ENCODE results near the gene DTL.
"Not testable (repeated sequence)": the region's sequence is repeated elsewhere in the genome, so short reads cannot be mapped to it uniquely, and the experiment has no call there.

DTL gene, protein sequence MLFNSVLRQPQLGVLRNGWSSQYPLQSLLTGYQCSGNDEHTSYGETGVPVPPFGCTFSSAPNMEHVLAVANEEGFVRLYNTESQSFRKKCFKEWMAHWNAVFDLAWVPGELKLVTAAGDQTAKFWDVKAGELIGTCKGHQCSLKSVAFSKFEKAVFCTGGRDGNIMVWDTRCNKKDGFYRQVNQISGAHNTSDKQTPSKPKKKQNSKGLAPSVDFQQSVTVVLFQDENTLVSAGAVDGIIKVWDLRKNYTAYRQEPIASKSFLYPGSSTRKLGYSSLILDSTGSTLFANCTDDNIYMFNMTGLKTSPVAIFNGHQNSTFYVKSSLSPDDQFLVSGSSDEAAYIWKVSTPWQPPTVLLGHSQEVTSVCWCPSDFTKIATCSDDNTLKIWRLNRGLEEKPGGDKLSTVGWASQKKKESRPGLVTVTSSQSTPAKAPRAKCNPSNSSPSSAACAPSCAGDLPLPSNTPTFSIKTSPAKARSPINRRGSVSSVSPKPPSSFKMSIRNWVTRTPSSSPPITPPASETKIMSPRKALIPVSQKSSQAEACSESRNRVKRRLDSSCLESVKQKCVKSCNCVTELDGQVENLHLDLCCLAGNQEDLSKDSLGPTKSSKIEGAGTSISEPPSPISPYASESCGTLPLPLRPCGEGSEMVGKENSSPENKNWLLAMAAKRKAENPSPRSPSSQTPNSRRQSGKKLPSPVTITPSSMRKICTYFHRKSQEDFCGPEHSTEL

DNA sequence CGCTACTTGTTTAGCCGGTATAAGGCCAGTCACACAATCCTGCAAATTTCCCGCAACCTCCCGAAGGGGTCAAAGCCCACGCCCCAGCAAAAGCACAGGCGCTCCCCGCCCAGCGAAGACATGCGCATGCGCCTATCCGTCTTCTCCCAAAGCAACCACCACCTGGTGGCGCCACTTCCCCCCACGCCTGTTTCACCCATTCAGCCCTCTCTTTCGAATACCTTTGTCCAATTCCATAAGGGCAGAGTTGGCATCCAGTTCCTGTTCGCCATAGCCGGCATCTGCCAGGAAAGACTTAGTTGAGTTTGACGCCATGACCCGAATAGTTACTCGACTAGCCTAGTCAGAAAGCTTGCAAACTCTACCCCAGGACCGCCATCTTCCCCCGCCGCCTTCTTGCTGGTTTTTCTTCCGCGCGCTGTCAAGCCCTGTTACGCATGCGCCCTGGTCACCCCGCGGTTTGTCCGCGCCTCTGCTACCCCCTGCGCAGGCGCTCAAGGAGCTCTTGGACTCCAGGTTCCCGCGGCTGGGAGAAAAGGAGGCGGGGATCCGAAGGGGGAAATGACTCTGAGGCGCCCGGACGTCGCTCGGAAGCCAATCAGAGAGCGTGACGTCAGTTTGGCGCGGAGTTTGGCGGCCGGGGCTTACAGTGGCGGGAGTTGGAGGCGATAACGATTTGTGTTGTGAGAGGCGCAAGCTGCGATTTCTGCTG, at the start of gene DTL, which contains the start of gene INTS7:
DTL (plus strand) TSS at position 626 of the 712 bp plus-strand sequence. CDS start 143 bp downstream, outside the sequence.
INTS7 (minus strand) TSS at position 435 of the 712 bp plus-strand sequence; CDS start at position 315, 120 bp downstream.
- peak; percentile 96 for FAIRE-seq

- no peak for FAIRE-seq
These were observed 48.8 kb upstream of the DTL start for GRCh38 chr1:211986628-211987254.

DNA sequence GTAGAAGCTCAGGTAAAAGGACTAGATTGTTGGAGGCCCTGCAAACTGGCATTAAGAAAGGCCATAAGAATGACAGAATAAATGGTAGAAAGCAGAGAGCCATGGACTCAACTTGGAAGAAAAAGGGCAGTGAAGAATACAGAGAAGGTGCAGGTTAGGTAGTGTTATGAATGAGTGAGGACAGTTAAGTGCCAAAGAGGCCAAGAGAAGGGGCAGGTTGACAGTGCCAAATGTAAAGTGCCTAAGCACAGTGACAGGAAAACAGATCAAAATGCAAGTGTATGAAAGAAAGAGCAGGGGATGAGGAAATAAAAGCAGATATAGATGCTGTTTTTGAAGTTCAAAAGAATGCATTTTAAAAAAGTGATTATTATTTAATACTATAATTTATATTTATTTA, 43.9 kb upstream of the DTL start:
- FAIRE-seq, result no peak

GRCh38 chr1:211997426-211997825, 38.1 kb upstream of the DTL start:
- not testable (repeated sequence) for FAIRE-seq

GRCh38 chr1:212002536-212002935, 33.0 kb upstream of the DTL start:
- no peak for FAIRE-seq

- FAIRE-seq, result no peak
These were observed 30.5 kb upstream of the DTL start for GRCh38 chr1:212004895-212005608.

DNA sequence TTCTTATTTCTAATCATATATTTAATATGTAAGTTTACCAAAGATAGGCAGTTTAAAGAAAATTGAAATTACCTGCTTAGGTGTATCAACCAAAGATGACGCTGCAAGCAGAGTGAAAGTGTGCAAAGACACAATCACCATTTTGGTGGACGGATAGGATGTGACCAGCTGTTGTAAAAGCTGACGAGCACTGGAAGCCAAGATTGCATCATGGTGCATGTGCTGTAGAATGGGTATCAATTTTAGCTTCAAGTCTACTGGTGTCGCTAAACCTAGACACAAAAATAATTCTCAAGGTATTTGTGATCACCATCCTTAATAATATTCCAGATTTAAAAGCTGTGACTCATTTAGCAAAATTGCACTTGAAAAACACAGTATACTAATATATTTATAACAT, 28.4 kb upstream of the DTL start:
- FAIRE-seq, result no peak

- no peak for FAIRE-seq
These were observed 27.7 kb upstream of the DTL start for GRCh38 chr1:212007886-212008285.

- no peak for FAIRE-seq
These were observed 26.0 kb upstream of the DTL start for GRCh38 chr1:212009561-212009960.

GRCh38 chr1:212010004-212010403, 25.5 kb upstream of the DTL start:
- FAIRE-seq, result no peak

- FAIRE-seq, result peak; percentile 43
These were observed 23.4 kb upstream of the DTL start for GRCh38 chr1:212012034-212012740.

DNA sequence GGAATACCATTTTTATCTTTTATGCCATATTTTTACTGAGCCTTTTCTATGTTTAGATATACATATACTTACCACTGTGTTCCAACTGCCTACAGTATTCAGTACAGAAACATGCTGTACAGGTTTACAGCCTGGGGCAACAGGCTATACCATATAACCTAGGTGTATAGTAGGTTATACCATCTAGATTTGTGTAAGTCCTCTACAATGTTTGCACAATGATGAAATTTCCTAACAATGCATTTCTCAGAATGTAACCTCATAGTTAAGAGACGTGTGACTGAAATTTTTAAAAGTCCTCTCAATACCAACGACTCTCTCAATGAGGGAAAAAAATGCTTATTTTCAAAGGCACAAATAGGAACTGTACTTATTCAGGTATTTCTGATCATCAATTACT, 21.9 kb upstream of the DTL start:
- no peak for FAIRE-seq

DNA sequence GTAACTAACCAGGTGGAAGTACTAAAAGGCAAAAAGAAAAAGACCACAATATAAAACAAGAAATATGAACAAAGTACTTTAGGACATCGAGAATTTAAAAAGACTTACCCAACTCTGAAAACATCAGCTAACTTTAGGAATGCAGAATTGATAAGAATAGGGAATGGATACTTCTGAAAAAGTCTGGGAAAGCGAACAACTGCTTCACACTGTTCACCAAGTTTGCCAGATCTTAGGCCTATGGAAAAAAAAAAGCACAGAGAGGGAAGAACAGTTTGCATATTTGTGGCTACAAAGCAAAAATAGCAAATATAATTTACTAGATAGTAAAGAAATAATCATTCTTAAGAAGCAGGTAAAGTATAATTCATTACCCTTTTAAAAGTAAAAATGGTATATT, 14.6 kb upstream of the DTL start:
- no peak for FAIRE-seq

DNA sequence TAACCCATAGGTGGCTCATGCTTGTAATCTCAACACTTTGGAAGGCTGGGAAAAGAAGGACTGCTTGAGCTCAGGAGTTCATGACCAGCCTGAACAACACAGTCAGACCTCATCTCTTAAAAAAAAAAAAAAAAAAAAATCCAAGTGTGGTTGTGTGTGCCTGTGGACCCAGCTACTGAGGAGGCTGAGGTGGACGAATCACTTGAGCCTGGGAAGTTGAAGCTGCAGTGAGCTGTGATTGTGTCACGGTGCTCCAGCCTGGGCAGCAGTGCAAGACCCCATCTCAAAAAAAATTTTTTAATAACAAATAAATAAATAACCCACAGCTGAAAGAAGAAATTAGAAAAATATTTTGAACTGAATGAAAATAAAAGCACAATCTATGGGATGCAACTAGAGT, 14.0 kb upstream of the DTL start:
- FAIRE-seq, result no peak

DNA sequence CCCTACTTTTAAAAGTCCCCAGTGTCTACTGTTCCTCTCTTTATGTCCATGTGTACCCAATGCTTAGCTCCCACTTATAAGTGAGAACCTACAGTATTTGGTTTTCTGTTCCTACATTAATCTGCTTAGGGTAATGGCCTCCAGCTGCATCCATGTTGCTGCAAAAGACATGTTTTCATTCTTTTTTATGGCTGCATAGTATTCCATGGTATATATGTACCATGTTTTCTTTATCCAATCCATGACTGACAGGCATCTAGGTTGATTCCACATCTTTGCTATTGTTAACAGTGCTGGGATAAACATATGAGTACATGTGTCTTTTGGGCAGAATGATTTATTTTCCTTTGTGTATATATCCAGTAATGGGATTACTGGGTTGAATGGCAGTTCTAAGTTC, 12.6 kb upstream of the DTL start:
- not testable (repeated sequence) for FAIRE-seq

- no peak for FAIRE-seq
These were observed 10.9 kb upstream of the DTL start for GRCh38 chr1:212024469-212025149.

- not testable (repeated sequence) for FAIRE-seq
These were observed 7.8 kb upstream of the DTL start for GRCh38 chr1:212027727-212028126.

DNA sequence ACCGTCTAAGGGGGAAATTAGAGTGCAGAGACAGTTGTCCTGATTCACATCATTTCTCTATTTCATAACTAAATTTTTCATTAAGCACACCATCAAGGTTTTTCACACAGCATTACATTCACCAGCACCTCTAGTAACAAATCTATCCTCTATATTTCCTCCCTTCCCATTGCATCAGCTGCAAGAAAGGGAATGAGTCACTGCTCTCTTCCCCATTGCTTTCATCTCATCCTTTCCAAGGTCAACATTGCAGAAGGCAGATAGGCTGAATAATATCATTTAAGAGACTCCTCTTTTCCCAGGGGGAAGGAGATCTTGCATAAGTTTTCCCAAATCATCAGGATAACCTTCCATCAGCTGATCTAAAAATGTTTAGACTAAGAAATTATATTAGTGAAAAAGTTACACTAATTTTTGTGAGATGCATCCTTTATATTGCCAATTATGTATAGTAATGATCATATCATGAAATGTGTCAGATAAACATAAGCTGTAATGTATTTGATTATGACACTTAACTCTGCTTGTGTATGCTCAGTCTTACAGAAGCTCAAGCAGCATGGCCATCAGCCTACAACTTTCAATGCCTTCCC, 4.5 kb upstream of the DTL start:
- no peak for FAIRE-seq

- FAIRE-seq, result no peak
These were observed 929 bp upstream of the DTL start for GRCh38 chr1:212034516-212035122.
